Duodenal mucosa (tissue), 2 donors: ENCODE measurements around the gene DLG2.
"Not testable (repeated sequence)": the region's sequence is repeated elsewhere in the genome, so short reads cannot be mapped to it uniquely, and the experiment has no call there.

Source experiments
- H3K27ac ChIP-seq: one replicate; pipeline ENCODE4 v1.7.0; 2013; ENCODE audit warnings: low read depth, low read length
- H3K27me3 ChIP-seq, 2 donors: one replicate each; pipeline ENCODE4 v1.7.0; 2013; ENCODE audit warnings: low read length in 2 of 2, control low read depth in 1 of 2; ENCODE audit not compliant: insufficient read depth in 2 of 2, control insufficient read depth in 1 of 2
- H3K36me3 ChIP-seq, 2 donors: one replicate each; pipeline ENCODE4 v1.7.0; 2013; ENCODE audit warnings: low read length in 2 of 2, control low read depth in 1 of 2; ENCODE audit not compliant: insufficient read depth in 2 of 2, control insufficient read depth in 1 of 2
- H3K4me1 ChIP-seq, 2 donors: one replicate each; pipeline ENCODE4 v1.7.0; 2013; ENCODE audit warnings: low read length in 2 of 2, control low read depth in 1 of 2; ENCODE audit not compliant: insufficient read depth in 2 of 2, control insufficient read depth in 1 of 2
- H3K4me3 ChIP-seq, 2 donors: one replicate each; pipeline ENCODE4 v1.7.0; 2013; ENCODE audit warnings: low read length in 2 of 2, low read depth in 1 of 2
- H3K9ac ChIP-seq, 2 donors: one replicate each; pipeline ENCODE4 v1.7.0; 2013; ENCODE audit warnings: low read length in 2 of 2, low read depth in 1 of 2
- H3K9me3 ChIP-seq, 2 donors: one replicate each; pipeline ENCODE4 v1.7.0; 2013; ENCODE audit warnings: low read length in 2 of 2, control low read depth in 1 of 2; ENCODE audit not compliant: control insufficient read depth in 1 of 2

DLG2 gene

DNA sequence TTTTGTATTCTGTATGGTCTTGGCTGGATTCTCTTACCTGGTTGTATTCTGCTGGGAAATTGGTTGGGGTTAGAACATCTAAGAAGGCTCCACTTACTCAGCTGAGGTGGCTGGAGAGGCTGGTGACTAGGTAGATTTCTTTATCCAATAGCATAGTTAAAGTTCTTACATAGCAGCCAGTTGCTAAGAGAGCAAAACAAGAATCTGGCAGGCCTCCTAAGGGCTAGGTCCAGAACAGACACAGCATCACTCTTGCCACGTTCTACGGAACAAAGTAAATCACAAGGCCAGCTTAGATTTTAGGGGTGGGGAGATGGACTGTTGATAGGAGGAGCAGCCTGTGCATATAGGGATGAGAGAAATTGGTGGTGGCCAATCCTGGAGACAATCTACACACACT is 2199.6 kb downstream of the DLG2 start:
- Histone ChIP-seq H3K4me3 (no peak overlapping the region), H3K9ac (no peak overlapping the region), H3K36me3 (no peaks in the 10 kb centered on the region), H3K4me1 (no peaks in the 10 kb centered on the region), H3K9me3 (no peaks in the 10 kb centered on the region), H3K27me3 (no peaks in the 10 kb centered on the region), H3K27ac (no peak overlapping the region)

DNA sequence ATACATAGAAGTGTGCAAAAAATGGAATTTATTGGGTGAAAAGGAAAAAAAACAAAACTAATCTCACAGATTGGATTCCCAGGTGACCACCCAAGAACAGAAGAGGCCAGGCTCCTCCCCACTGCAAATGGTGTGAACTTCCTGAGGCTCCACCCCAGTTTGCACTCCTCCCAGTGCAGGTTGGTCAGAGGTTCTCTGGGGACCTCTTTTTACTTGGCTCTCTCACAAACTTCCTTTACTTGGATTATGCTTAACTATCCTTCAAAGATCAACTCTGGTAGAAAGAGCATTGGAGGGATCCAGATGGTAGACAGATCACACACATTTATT is 2202.0 kb downstream of the DLG2 start:
- Histone ChIP-seq H3K4me3 (no peak overlapping the region), H3K9ac (no peak overlapping the region), H3K27ac (no peak overlapping the region), H3K4me1 (no peaks in the 10 kb centered on the region), H3K36me3 (no peaks in the 10 kb centered on the region), H3K27me3 (no peaks in the 10 kb centered on the region), H3K9me3 (no peaks in the 10 kb centered on the region)

GRCh38 chr11:83424376-83425136 is 2202.6 kb downstream of the DLG2 start:
- no peaks in the 10 kb centered on the region for H3K9me3 ChIP-seq
- no peak overlapping the region for H3K9ac ChIP-seq
- no peaks in the 10 kb centered on the region for H3K4me1 ChIP-seq
- H3K4me3 ChIP-seq: no peak overlapping the region
- H3K27ac ChIP-seq: no peak overlapping the region
- no peaks in the 10 kb centered on the region for H3K36me3 ChIP-seq
- no peaks in the 10 kb centered on the region for H3K27me3 ChIP-seq

DNA sequence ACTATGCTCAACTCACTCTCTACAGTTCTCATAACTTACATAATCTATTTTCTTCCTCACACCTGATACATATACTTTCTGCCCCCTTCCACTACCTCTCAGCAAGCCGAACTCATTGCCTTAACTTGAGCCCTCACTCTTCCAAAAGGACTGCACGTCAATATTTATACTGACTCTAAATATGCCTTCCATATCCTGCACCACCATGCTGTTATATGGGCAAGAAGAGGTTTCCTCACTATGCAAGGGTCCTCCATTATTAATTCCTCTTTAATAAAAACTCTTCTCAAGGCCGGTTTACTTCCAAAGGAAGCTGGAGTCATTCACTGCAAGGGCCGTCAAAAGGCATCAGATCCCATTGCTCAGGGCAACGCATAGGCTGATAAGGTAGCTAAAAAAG is 2204.5 kb downstream of the DLG2 start:
- H3K9me3 ChIP-seq, H3K4me3 ChIP-seq, H3K27me3 ChIP-seq, H3K9ac ChIP-seq, H3K27ac ChIP-seq, H3K4me1 ChIP-seq, H3K36me3 ChIP-seq: not testable (repeated sequence)

DNA sequence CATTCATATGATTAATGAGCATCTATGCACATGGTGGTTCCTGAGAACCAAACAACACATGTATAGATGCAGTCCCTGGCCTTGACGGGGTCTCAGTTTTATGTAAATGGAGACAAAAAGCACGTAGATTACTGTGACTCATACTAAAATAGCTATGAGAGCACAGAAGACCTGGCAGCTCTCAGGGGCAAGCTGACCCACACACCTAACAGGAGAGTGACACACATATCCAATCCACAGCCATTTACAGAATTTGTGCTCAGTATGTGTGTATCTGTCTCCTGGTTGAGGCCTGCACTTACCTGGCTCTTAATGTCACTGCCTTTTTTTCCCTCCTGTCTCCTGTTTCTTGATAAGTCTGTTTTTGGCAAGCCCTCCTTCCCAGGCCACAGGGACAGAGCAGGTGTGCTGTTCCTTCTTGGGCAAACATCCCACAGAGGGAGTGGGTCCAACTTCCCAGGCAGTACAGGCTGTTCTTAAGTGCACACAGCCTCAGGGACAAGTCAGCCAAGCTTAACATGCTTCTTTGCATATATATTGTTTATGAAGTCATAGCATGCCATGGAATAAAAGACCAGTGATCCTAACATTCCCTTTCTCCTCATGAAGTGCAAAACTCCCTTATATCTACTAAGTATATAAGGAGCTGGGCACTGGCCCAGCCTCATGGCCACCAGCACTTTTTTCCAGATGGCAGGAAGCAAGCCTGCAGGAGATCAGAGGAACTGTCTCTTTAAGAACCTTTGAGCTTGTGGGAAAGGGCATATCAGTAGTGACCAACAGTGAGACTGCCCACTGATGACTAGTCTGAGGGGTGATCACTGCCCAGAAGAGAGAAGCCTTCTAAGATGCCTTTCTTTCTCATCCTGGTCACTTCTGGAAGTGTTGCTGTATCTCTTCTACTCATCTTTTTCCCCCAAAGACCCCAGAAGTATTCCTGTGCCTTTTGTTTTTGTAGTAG is 2216.3 kb downstream of the DLG2 start:
- Histone ChIP-seq H3K4me3 (no peak overlapping the region), H3K9me3 (no peaks in the 10 kb centered on the region), H3K36me3 (no peaks in the 10 kb centered on the region), H3K4me1 (no peaks in the 10 kb centered on the region), H3K9ac (no peak overlapping the region), H3K27me3 (no peaks in the 10 kb centered on the region), H3K27ac (no peak overlapping the region)

- Histone ChIP-seq H3K27ac (no peak overlapping the region), H3K9ac (no peak overlapping the region), H3K27me3 (no peaks in the 10 kb centered on the region)
Measured at GRCh38 chr11:83409891-83410290, 2217.3 kb downstream of the DLG2 start.

DNA sequence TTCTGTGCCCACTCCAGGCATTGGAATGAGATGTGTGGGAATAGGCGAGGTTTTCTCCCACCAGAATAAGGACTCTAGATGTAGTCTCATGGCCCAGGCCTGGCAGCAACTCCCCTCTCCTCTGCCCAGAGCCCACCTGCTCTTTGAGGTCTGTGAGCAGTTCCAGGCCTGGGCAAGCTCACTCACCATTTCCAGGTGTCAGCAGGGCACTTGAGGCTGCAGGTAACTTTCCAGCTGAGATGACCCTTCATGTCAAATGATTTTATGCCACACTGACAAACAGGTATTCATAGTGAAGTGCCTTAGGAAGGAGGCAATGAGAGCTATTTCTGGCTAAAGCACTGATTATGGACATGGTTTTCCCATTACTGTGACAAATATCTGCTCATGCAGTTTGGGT is 2217.7 kb downstream of the DLG2 start:
- Histone ChIP-seq H3K36me3 (no peaks in the 10 kb centered on the region), H3K27ac (no peak overlapping the region), H3K4me1 (no peaks in the 10 kb centered on the region), H3K27me3 (no peaks in the 10 kb centered on the region), H3K9me3 (no peaks in the 10 kb centered on the region), H3K9ac (no peak overlapping the region), H3K4me3 (no peak overlapping the region)

More at GRCh38 chr11:83409891-83410290, 2217.3 kb downstream of the DLG2 start:
- Histone ChIP-seq H3K36me3 (no peaks in the 10 kb centered on the region), H3K4me3 (no peak overlapping the region), H3K9me3 (no peaks in the 10 kb centered on the region), H3K4me1 (no peaks in the 10 kb centered on the region)

DNA sequence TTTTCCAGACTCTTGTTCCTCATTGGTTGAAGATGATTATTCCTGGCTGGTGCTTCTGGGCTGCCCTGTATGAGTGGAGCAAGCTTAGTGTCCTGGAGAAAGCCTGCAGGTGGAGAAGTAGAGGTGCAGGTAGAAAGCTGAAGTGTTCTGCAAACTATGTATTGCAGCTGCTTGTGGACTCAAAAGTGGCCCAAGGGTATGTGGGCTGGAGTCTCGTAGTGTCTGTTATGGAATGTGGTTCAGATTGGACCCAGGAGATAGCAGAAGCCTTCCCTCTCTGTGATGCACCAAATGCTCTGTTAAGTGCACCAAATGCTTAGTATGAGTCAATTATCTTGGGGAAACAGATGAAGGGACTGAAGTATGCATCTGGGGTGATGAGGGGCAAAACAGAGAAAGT is 2218.2 kb downstream of the DLG2 start:
- Histone ChIP-seq H3K9ac (no peak overlapping the region), H3K4me3 (no peak overlapping the region), H3K27me3 (no peaks in the 10 kb centered on the region), H3K27ac (no peak overlapping the region), H3K36me3 (no peaks in the 10 kb centered on the region), H3K4me1 (no peaks in the 10 kb centered on the region), H3K9me3 (no peaks in the 10 kb centered on the region)
